Measurements from ENCODE around the gene SLX4.
A peak's percentile ranks its signal among the peaks of the same experiment; 100 is the strongest.
"Not testable (repeated sequence)": the region's sequence is repeated elsewhere in the genome, so short reads cannot be mapped to it uniquely, and the experiment has no call there.

SLX4 gene
- total RNA-seq = 12.8 to 19.6 (median 15.6) reads per million in 3 donors

- Histone ChIP-seq H3K4me1 (ENCODE audit: control insufficient read depth, insufficient read depth, low read length, poor library complexity, severe bottlenecking) (peaks cover 16% of the 10 kb centered on the region), H3K27ac (ENCODE audit: insufficient read depth, low read length, poor library complexity, severe bottlenecking) (peak within 1 kb of the TSS; percentile 83), H3K27me3 (replicated peaks; ENCODE audit: control insufficient read depth, insufficient read depth, low read length, poor library complexity, severe bottlenecking) (no peaks in the 10 kb centered on the region), H3K9me3 (ENCODE audit: control insufficient read depth, low read length) (no peaks in the 10 kb centered on the region), H3K4me3 (ENCODE audit: insufficient read depth, low read depth, low read length, poor library complexity, severe bottlenecking) (peak within 1 kb of the TSS; percentile 96), H3K36me3 (ENCODE audit: control insufficient read depth, insufficient read depth, low read length) (peaks cover 5% of the 10 kb centered on the region)
- DNase-seq = peak; percentile 86 to 87 (median 86)
These were observed at the start of gene SLX4 for GRCh38 chr16:3611146-3611975. Gene SLX4 (minus strand): TSS chr16:3611606. CDS start chr16:3608964, 2,642 bp downstream.

- Histone ChIP-seq H3K4me1 (ENCODE audit: control insufficient read depth, insufficient read depth, low read length, poor library complexity, severe bottlenecking) (no peaks in the 10 kb centered on the region), H3K27ac (ENCODE audit: insufficient read depth, low read length, poor library complexity, severe bottlenecking) (no peak overlapping the region), H3K9me3 (ENCODE audit: control insufficient read depth, low read length) (no peaks in the 10 kb centered on the region), H3K36me3 (ENCODE audit: control insufficient read depth, insufficient read depth, low read length) (peaks cover 65% of the 10 kb centered on the region), H3K27me3 (replicated peaks; ENCODE audit: control insufficient read depth, insufficient read depth, low read length, poor library complexity, severe bottlenecking) (no peaks in the 10 kb centered on the region), H3K4me3 (ENCODE audit: insufficient read depth, low read depth, low read length, poor library complexity, severe bottlenecking) (no peak overlapping the region)
- DNase-seq = no peak
These were observed 47.8 kb upstream of the SLX4 start for GRCh38 chr16:3659251-3659650.

- no peak for DNase-seq
- no peak overlapping the region for H3K4me3 ChIP-seq (ENCODE audit: insufficient read depth, low read depth, low read length, poor library complexity, severe bottlenecking)
- H3K4me1 ChIP-seq (ENCODE audit: control insufficient read depth, insufficient read depth, low read length, poor library complexity, severe bottlenecking) = no peaks in the 10 kb centered on the region
- no peak overlapping the region for H3K27ac ChIP-seq (ENCODE audit: insufficient read depth, low read length, poor library complexity, severe bottlenecking)
- H3K9me3 ChIP-seq (ENCODE audit: control insufficient read depth, low read length) = no peaks in the 10 kb centered on the region
- H3K27me3 ChIP-seq (replicated peaks; ENCODE audit: control insufficient read depth, insufficient read depth, low read length, poor library complexity, severe bottlenecking) = no peaks in the 10 kb centered on the region
- peaks cover 47% of the 10 kb centered on the region for H3K36me3 ChIP-seq (ENCODE audit: control insufficient read depth, insufficient read depth, low read length)
These were observed 45.4 kb upstream of the SLX4 start for GRCh38 chr16:3656491-3657468.

- DNase-seq; H3K9me3 ChIP-seq (ENCODE audit: control insufficient read depth, low read length); H3K27ac ChIP-seq (ENCODE audit: insufficient read depth, low read length, poor library complexity, severe bottlenecking); H3K4me1 ChIP-seq (ENCODE audit: control insufficient read depth, insufficient read depth, low read length, poor library complexity, severe bottlenecking); H3K27me3 ChIP-seq (replicated peaks; ENCODE audit: control insufficient read depth, insufficient read depth, low read length, poor library complexity, severe bottlenecking); H3K4me3 ChIP-seq (ENCODE audit: insufficient read depth, low read depth, low read length, poor library complexity, severe bottlenecking): not testable (repeated sequence)
- H3K36me3 ChIP-seq (ENCODE audit: control insufficient read depth, insufficient read depth, low read length) = peaks cover 40% of the 10 kb centered on the region
These were observed 44.7 kb upstream of the SLX4 start for GRCh38 chr16:3656160-3656490.

- Histone ChIP-seq H3K4me1 (ENCODE audit: control insufficient read depth, insufficient read depth, low read length, poor library complexity, severe bottlenecking) (no peaks in the 10 kb centered on the region), H3K36me3 (ENCODE audit: control insufficient read depth, insufficient read depth, low read length) (peaks cover 37% of the 10 kb centered on the region), H3K4me3 (ENCODE audit: insufficient read depth, low read depth, low read length, poor library complexity, severe bottlenecking) (no peak overlapping the region), H3K27ac (ENCODE audit: insufficient read depth, low read length, poor library complexity, severe bottlenecking) (no peak overlapping the region), H3K27me3 (replicated peaks; ENCODE audit: control insufficient read depth, insufficient read depth, low read length, poor library complexity, severe bottlenecking) (no peaks in the 10 kb centered on the region), H3K9me3 (ENCODE audit: control insufficient read depth, low read length) (no peaks in the 10 kb centered on the region)
- DNase-seq = no peak
These were observed 44.2 kb upstream of the SLX4 start for GRCh38 chr16:3655396-3656159.

GRCh38 chr16:3655030-3655395 is 43.6 kb upstream of the SLX4 start:
- Histone ChIP-seq H3K9me3 (ENCODE audit: control insufficient read depth, low read length) (no peaks in the 10 kb centered on the region), H3K27me3 (replicated peaks; ENCODE audit: control insufficient read depth, insufficient read depth, low read length, poor library complexity, severe bottlenecking) (no peaks in the 10 kb centered on the region), H3K36me3 (ENCODE audit: control insufficient read depth, insufficient read depth, low read length) (peaks cover 31% of the 10 kb centered on the region), H3K27ac (ENCODE audit: insufficient read depth, low read length, poor library complexity, severe bottlenecking) (no peak overlapping the region), H3K4me1 (ENCODE audit: control insufficient read depth, insufficient read depth, low read length, poor library complexity, severe bottlenecking) (no peaks in the 10 kb centered on the region), H3K4me3 (ENCODE audit: insufficient read depth, low read depth, low read length, poor library complexity, severe bottlenecking) (no peak overlapping the region)
- DNase-seq = no peak

- H3K4me1 ChIP-seq (ENCODE audit: control insufficient read depth, insufficient read depth, low read length, poor library complexity, severe bottlenecking) = no peaks in the 10 kb centered on the region
- peak in 2 of 3 donors; percentile 11 to 30 for DNase-seq
- H3K27ac ChIP-seq (ENCODE audit: insufficient read depth, low read length, poor library complexity, severe bottlenecking) = no peak within 1 kb of the TSS
- H3K36me3 ChIP-seq (ENCODE audit: control insufficient read depth, insufficient read depth, low read length) = peaks cover 29% of the 10 kb centered on the region
- no peaks in the 10 kb centered on the region for H3K27me3 ChIP-seq (replicated peaks; ENCODE audit: control insufficient read depth, insufficient read depth, low read length, poor library complexity, severe bottlenecking)
- H3K9me3 ChIP-seq (ENCODE audit: control insufficient read depth, low read length) = no peaks in the 10 kb centered on the region
- H3K4me3 ChIP-seq (ENCODE audit: insufficient read depth, low read depth, low read length, poor library complexity, severe bottlenecking) = no peak within 1 kb of the TSS
These were observed 43.0 kb upstream of the SLX4 start, which contains the start of gene DNASE1 for GRCh38 chr16:3654249-3654991. Gene DNASE1 (plus strand): TSS chr16:3654691. CDS start chr16:3655374, 683 bp downstream.

- DNase-seq = no peak
These were observed 41.2 kb upstream of the SLX4 start for GRCh38 chr16:3652373-3653195.

More at GRCh38 chr16:3652373-3653195, 41.2 kb upstream of the SLX4 start:
- no peak overlapping the region for H3K27ac ChIP-seq (ENCODE audit: insufficient read depth, low read length, poor library complexity, severe bottlenecking)
- no peaks in the 10 kb centered on the region for H3K27me3 ChIP-seq (replicated peaks; ENCODE audit: control insufficient read depth, insufficient read depth, low read length, poor library complexity, severe bottlenecking)
- H3K4me3 ChIP-seq (ENCODE audit: insufficient read depth, low read depth, low read length, poor library complexity, severe bottlenecking) = no peak overlapping the region
- peaks cover 16% of the 10 kb centered on the region for H3K36me3 ChIP-seq (ENCODE audit: control insufficient read depth, insufficient read depth, low read length)
- no peaks in the 10 kb centered on the region for H3K4me1 ChIP-seq (ENCODE audit: control insufficient read depth, insufficient read depth, low read length, poor library complexity, severe bottlenecking)
- no peaks in the 10 kb centered on the region for H3K9me3 ChIP-seq (ENCODE audit: control insufficient read depth, low read length)

Data from effector memory CD4-positive, alpha-beta T cell (primary cell).